GM21619 (cell line): ENCODE data around the gene BTBD2.
"Not testable (repeated sequence)": the region's sequence is repeated elsewhere in the genome, so short reads cannot be mapped to it uniquely, and the experiment has no call there.

ENCODE experiments used
- ATAC-seq: cut with Tn5 transposase; IDR thresholded peaks from one replicate; pipeline ENCODE4 v1.9.1; 2021; ENCODE audit not compliant: unreplicated experiment

BTBD2 gene

DNA sequence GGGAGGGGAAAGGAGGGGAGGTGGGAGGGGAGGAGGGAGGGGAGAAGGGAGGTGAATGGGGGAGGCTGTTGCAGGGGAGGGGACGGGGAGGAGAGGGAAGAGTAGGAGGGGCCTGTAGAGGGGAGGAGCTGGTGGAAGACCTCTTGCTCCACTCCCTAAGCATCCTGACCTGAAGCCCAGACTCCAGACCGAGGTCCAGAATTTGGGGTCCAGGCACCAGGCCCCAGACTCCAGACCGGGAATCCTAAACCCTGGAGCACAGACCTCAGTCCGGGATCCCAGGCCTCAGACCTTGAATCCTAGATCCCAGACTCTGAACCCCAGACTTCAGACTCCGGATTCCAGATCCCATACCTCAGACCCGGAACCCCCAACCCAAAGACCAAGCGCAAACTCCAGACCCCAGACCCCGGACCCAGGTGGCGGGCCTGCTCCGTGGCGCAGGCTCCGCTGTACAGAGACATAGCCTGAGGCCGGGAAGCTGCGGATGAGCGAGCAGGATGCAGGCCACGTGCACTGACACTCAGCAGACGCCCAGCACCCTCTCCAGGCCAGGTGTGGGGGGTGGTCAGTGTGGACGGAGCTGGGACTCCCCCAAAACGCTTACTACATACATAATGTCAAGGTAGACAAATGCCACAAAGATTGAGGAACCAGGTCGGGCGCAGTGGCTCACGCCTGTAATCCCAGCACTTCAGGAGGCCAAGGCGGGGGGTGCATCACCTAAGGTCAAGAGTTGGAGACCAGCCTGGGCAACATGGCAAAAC is 710 bp upstream of the BTBD2 start:
- ATAC-seq: no peak

DNA sequence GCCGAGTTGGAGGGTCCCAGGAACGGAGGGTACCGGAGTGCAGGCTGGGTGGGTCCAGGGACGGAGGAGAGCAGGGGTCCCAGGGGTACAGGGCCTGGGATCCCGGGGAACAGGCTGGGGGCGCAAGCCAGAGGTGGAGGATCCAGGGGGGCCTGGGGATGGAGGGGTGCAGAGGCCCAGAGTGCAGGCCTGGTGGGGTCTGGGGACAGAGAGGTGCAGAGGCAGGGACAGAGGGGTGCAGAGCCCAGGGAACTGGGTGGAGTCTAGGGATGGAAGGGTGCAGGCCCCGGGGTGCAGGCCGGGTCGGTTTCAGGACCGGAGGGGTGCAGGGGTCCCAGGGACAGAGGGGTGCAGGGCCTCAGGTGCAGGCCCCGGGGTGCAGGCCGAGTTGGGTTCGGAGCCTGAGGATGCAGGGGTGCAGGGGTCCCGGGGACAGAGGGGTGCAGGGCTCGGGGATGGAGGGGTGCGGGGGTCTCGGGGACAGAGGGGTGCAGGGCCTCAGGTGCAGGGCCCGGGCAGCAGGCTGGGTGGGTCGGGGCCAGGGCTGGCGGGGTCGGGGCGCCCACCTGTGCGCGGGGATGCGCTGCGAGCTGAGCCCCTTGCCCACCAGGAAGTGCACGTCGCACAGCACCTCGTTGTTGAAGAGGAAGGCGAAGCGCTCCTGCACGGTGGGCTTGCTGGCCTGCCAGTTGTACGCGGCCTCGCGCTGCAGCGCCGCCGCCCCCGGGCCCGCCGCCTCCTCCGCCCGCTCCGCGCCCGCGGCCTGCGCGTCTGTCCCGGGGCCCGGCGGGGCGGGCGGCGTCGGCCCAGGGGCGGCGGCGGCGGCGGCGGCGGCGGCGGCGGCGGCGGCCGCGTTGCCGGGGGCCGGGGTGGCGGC is 545 bp downstream of the BTBD2 start:
- no peak for ATAC-seq

DNA sequence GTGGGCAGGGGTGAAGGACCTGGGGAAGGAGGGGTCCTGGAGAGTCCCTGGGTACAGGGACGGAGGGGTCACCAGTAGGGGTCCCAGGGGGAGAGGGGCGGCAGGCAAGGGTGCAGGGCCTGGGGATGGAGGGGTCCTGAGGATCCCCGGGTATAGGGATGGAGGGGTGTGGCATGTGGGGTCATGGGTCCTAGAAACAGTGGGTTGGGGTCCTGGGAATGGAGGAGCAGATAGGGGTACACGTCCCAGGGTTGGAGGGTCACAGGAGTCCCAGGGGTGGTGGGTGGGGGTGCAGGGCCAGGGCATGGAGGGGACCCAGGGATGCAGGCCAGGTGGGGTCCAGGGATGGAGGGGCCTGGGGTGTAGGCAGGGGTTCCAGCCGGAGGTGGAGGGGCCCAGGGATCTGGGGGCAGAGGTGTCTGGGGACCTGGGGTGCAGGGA is 1.4 kb downstream of the BTBD2 start:
- ATAC-seq: no peak

DNA sequence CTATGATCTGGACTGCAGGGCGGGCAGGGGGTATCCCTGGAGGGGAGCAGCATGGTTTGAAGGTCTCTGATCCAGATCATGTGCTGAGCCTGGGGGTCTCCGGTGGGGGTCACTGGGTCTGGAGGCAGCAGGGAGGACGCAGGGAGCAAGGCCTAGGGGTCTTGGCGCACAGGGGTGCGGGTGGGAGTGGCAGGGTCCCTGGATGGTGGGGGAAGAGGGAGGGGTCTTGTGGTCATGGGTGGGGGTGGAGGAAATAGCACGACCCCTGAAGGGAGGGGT is 1.9 kb downstream of the BTBD2 start:
- ATAC-seq: no peak

DNA sequence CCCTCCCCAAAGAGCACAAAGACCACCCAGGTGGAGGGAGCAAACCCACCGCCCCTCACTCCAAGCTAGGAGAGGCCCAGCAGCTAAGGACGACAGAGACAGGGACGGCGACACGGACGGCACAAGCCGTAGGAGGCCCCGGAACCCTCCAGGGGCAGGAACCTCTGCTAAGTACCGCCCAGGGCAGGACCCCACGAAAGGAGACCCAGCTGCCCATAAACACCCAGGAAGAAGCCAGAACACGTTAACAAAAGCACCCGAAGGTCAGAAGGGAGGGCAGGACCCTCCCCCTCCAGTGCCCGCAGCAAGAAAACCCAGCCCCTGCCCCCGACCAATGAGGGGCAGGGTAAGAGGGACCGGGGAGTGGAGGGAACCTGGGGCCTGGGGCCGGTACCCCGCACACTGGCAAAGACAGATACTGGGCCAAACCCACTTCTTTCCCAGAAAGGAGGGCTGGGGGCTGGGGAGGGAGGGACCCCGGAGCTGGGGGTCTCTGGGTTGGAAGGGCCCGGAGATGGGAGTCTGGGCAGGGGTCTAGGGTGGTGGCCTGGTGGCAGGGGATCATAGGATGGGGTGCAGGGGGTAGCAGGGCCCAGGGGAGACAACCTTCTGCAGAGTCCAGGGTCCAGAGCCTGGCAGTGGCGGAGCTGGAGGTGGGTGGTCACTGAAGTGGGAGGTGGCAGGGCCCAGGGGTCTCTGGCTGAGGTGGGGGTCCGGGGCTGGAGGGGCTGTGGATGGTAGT is 2.4 kb downstream of the BTBD2 start:
- ATAC-seq: no peak

DNA sequence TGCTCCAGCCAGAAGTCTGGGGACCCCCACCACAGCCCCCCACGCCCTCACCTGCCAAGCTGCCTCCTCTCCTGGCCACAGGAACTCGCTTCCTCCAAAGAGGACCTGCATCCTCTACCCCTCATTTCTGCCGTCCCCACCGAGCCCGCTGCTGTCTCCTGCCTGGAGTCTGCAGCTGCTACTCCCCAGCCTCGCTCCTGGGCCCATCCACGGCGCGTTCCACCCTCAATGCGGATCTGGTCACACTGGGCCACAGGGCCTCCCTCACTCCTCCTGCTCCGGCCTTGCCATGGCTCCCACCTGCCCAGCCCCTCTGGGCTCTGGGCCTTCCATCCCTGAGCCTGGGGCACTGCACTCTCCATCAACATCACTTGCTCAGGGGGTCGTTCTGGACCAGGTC is 4.3 kb downstream of the BTBD2 start:
- no peak for ATAC-seq

DNA sequence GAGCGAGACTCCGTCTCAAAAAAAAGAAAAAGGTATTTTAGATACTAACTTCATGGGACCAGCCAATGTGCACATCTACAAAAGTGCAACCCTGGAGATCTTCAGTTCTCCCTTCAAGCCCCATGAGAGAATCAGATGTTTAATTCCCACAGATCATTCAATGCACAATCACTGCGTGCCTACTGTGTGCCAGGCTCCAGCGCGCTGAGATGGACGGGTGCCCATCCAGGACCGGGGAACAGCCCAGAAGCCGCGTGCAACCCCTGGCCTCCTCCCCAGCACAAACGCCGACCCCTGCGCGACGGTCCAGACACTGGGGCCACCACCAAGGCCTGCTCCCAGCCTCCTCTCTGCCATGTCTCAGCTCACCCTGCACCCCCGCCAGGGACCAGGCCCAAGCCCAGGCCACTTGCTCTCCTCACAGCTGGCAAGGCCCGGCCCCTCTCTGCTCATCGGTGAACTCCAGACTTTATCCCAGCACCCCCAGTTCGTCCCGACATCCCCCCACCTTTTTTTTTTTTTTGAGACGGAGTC is 5.3 kb downstream of the BTBD2 start:
- no peak for ATAC-seq

DNA sequence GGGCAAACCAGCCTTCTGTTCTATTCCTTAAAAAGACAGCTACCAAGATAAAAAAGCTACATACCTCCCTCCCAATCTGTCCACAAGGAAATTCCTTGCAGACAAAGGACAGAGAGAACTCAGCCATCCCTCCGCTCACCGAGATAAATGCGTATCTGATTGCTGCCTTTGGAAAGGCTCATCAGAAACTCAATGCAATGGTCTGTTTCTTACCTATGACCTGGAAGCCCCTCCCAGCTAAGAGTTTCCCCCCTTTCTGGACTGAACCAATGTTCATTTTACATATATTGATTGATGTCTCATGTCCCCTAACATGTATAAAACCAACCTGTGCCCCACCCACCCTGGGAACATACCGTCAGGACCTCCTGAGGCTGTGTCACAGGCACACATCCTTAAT is 11.6 kb downstream of the BTBD2 start:
- ATAC-seq: no peak

DNA sequence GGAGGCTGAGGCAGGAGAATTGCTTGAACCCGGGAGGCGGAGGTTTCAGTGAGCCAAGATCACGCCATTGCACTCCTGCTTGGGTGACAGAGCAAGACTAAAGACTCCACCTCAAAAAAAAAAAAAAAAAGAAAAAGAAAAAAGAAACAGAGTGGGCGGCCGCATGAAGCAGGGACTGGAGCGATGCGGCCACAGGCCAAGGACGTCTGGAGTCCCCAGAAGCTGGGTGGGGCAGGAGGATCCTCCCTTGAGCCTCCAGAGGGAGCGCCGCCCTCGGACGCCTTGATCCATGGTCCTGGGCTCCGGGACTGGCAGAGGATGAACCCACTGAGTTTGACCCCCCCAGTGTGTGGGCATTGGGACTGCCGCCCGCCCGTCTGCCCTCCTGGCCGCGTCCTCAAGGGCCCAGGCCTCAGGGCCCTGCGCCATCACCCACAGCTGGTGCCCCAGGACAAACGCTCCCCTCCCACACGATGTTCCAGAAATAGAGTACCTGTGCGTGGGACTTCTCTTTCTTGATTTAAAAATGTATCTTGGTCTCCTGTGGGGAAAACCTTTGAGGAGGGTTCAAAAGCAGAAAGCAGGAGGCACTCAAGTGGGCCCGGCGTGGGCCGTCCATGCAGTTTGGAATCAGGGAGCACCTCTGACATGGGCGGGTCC is 15.5 kb downstream of the BTBD2 start:
- no peak for ATAC-seq

DNA sequence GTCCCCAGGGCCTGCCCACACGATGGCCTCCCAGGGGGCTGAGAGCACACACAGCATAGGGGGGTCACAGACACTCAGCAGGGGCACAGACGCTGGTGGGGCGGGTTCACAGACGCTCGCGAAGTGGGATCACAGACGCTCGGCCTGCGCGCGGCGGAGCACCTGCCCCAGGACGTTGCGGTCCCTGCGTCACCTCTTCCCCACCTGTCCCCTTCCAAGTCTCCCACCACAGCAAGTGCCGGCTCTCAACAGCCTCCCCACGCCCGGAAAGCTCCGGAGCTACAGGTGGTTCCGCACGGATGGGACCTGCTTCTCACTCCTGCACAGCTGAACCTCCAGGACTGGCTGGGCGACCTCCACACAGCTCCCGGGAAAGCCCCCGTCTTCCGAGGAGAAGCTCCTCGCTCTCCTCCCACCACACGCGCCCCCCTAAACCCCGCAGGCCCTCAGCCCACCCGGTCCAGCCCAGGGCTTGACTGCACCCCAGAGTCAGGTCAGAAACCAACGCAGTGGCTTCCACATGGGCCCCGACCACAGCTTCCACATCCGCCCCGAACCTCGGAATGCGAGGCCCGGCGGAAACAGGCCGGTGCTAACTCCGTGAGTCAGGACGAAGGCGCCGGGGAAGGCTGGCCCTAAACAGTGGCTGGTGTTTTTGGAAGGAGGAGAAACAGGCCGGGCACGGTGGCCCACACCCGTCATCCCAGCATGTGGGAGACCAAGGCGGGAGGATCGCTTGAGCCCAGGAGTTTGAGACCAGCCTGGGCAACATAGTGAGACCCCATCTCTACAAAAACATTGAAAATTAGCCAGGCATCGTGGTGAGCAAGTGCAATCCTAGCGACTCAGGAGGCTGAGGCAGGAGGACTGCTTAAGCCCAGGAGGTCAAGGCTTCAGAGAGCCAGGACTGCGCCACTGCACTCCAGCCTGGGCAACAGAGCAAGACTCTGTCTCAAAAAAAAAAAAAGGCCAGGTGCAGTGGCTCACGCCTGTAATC is 16.5 kb downstream of the BTBD2 start:
- no peak for ATAC-seq

DNA sequence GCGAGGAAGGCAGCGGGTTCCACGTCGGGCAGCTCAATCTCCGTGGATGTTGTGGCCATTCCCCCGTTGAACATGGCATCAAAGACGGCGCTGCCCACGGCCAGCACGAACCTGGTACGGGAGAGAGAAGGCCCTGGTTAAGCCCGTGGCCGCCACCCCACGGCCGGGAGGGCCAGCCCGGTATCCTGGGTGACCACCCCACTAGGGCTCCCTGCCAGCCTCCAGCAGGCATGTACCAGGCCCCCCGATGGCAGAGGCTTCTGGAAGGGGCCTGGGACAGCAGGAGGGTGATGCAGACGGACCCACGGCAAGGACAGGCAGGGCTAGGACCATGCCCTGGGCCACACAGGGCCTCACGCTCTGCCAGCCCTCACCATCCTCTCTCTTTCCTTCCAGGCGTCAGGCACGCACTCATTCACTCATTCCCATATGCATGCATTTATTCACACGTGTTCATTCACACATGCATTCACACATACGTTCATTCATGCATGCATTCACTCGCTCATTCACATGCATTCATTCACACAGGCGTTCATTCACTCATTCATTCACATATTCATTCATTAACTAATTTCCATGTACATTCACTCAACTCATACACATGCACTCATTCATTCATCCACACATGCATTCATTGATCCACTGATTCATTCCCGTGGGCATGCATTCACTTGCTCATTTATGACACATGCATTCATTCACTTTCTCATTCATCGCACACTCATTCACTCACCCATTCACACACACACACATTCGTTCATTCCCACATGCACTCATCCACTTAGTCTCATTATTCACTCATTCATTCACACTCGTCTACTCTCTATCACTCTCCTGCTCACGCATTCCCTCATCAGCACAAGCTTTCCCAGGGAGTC is 17.9 kb downstream of the BTBD2 start:
- no peak for ATAC-seq

DNA sequence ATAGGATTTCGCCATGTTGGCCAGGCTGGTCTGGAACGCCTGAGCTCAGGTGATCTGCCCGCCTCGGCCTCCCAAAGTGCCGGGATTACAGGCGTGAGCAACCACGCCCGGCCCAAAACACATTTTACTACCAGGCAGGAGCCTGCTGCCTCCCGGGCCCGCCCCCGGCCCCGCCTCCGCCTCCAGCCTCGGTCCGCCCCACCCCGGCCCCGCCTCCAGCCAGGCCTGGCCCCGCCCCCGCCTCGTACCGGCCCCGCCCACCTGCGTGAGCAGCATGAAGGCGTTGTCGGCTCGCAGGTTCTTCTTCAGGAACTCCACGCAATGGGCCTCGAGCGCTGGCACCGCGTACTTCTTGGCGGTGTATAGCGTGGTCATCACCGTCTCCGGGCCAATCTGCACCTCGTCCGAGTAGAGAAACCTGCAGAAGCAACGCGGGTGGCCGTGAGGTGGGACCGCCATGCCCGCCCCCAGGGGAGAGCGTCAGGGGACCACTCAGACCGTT is 22.7 kb downstream of the BTBD2 start:
- ATAC-seq: no peak

DNA sequence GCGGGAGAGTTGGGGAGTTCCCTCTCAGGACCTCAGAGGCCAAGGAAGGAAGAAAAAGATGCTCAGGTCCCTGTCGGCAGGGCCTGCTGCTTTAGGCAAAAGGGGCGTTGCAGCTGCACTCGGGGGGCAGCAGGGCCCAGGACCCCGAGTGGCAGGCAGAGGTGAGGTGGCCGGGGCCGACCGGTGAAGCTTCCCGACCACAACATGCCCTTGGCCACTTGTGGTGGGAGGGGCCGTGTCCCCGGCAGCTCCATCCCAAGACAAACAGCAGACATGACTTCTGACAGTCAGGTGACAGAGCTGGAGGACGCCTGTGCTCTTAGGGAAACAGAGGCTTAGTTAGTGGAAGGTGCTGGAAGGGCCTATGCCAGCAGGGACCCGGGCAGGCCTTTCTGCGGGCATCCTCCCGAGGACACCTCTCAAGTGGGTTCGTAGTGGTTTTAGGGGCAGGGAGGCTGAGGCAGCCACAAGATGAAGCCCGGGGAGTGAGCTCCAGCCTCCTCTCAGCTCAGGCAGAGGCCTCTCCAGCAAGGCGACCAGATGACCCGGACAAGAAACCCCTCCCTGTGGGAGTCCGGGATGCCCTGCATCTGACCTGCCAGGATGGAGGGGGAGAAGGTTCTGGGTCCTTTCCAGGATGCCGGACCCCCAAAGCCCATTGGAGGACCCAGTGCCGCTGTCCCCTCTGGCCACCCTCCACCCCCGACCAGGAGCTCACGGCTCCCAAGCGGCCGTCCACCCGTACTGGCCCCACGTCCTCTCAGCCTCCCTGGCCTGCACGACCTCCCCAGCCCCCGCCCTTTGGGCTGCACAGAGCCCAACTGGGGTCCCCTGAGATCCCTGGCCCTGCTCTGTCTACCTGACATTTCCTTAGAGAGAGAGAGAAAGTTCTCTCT is 24.2 kb downstream of the BTBD2 start:
- no peak for ATAC-seq

DNA sequence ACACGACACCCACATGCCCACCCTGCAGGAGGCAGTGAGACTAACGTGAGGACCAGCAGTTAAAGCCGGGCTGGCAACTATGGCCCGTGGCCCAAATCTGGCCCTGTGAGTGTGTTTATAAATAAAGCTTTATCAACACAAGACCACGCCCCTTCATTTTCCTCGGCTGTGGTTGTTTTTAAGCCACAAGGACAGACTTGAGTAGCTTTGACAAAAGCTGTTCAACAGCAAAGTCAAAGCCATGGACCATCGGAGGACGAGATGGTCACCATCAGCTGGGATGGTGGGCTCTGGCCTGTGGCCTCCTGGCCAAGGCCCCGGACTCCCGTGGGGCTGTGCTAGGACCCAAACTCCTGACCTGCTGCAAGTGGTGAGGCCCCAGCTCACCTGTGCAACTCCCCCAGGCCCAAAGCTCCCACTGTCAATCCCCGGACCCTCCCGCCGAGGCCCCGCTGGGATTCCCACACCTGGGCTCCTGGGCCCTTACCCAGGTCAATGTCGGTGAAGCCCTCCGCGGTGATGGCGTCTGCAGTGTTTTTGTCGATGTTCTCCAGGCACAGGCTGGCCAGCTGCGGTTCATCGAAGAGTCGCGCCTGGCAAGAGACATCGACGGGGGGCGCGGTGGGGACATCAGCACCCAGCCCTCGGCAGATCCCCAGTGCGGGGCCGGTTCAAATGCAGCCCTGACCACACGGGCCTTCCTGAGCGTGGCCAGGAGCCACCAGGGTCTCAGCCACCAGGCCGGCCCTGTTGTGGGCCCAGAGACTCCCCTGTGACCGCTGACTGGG is 25.1 kb downstream of the BTBD2 start:
- no peak for ATAC-seq

DNA sequence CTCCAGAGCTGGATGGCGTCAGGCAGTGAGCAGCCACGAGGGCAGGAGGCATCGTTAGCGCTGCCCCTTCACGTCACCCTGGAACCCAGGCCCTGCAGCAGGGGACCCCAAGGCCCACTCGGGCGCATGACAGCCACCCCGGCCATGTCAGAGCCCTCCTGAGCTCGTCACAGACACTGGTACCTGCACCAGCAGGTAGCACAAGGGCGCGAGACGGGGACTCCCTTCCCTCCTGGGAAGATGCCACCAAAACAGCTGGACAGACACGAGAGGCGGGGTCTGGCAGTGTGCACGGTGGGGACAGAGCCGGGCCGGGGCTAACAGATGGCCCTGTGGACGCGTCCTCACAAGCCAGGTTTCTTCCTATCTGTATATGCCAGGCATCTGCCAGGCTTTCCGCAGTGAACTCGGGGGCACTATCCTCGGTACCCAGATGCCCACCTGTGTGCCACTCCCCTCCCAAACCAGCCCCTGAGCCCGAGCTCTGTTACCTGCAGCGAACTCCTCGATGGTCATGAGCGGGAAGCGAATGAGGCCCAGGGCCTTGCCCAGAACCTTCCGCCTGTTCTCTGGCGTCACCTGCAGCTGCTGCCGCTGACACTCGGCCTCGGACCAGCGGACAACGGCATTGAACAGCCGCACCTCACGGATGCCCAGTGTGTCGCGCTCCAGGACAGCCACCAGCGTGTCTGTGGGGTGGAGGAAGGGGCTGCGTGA is 25.8 kb downstream of the BTBD2 start:
- ATAC-seq: no peak

DNA sequence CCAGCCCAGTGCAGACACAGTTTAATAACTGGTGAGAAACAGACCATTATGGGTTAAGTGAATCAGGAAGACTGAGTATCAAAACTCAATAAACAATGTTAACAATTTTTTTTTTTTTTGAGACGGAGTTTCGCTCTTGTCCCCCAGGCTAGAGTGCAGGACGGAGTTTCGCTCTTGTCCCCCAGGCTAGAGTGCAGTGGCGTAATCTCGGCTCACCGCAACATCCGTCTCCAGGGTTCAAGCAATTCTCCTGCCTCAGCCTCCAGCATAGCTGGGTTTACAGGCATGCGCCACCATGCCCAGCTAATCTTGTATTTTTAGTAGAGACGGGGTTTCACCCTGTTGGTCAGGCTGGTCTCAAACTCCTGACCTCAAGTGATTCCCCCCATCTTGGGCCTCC is 27.1 kb downstream of the BTBD2 start:
- ATAC-seq: not testable (repeated sequence)
